Measurements from ENCODE around the gene TBC1D7. TPM values are rescaled to one million over a fixed set of nuclear protein-coding genes. Genes with fewer than 3 reads are reported as not detected.

The TBC1D7 gene
- total and polyA plus RNA-seq, 2 of the 4 experiments (the other 2 are of a cell fraction): 14.3 to 22.6 TPM

DNA sequence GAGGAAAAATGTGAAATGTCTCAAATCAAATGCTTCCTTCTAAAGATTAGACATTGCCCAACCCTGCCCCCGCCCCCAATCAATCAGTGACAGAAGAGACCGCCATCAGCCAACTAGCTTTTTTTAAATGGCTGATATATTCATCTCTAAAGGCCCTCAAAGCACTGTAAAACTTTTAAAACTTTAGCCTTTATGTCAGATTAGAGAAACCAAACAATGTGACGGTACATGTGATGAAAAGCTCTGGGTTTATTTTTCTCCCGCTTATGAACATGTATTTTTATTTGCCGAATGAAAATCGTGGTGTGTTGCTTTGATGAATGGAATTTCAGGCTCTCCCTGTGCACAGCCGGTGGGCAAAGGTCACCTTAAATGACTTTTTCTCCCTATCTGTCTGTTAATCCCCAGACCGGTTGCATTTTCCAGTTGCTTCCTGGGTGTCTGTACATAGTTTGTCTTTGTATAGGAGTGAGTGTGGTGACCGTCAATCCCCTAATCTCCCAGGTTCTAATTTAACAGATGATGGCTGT lies 38.5 kb downstream of the TBC1D7 start:
- Histone ChIP-seq H4K8ac (ENCODE audit: low read depth in 2 of 2, low read length in 2 of 2) (no peak overlapping the region), H3K79me1 (ENCODE audit: low read depth in 1 of 2, low read length in 2 of 2) (no peaks in the 10 kb centered on the region), H3K14ac (replicated peaks; ENCODE audit: low read depth, low read length) (no peak overlapping the region), H4K5ac (ENCODE audit: low read depth, low read length) (no peak overlapping the region), H2AFZ (replicated peaks; ENCODE audit: low read length, poor library complexity) (no peak overlapping the region), H3K9me1 (ENCODE audit: insufficient read depth, low read length) (peaks cover 3% of the 10 kb centered on the region; the same call in 1 of the 2 replicates), H3K4me2 (ENCODE audit: low read depth, low read length) (no peak overlapping the region), H3K23ac (ENCODE audit: low read depth, low read length) (no peak overlapping the region), H3K18ac (ENCODE audit: low read depth, low read length) (no peak overlapping the region), H3K27me3 (ENCODE audit: control insufficient read depth, insufficient read depth, low read length) (no peaks in the 10 kb centered on the region), H4K91ac (ENCODE audit: insufficient read depth, low read depth, low read length) (no peak overlapping the region), H2BK20ac (ENCODE audit: low read depth, low read length) (no peak overlapping the region), H3K27ac (ENCODE audit: insufficient read depth, low read length) (no peak overlapping the region), H3K4me3 (ENCODE audit: insufficient read depth, low read depth, low read length) (no peak overlapping the region), H3K56ac (ENCODE audit: extremely low read depth, insufficient read depth, low read length) (no peak overlapping the region), H2BK120ac (ENCODE audit: low read depth, low read length) (no peak overlapping the region), H2BK15ac (ENCODE audit: low read depth, low read length) (no peak overlapping the region), H3K9me3 (ENCODE audit: control insufficient read depth, insufficient read depth, low read length) (peaks cover 4% of the 10 kb centered on the region; the same call in 1 of the 2 replicates), H2BK5ac (ENCODE audit: low read depth, low read length, poor library complexity, severe bottlenecking) (no peak overlapping the region), H3K4ac (ENCODE audit: low read depth, low read length) (no peak overlapping the region), H4K20me1 (ENCODE audit: insufficient read depth, low read length) (no peaks in the 10 kb centered on the region), H3K9ac (ENCODE audit: low read depth, low read length) (no peak overlapping the region), H3K4me1 (ENCODE audit: control insufficient read depth, insufficient read depth, low read length) (no peaks in the 10 kb centered on the region), H2AK9ac (replicated peaks; ENCODE audit: low read depth, low read length, poor library complexity) (no peak overlapping the region), H2AK5ac (ENCODE audit: low read depth, low read length) (no peak overlapping the region), H3K36me3 (ENCODE audit: control insufficient read depth, insufficient read depth, low read length) (peaks cover 17% of the 10 kb centered on the region)
- intact Hi-C loops (cut with micrococcal nuclease) (no loop called here), in situ Hi-C loops (cut with MboI; ENCODE audit: low sequenced_read_pairs) (no loop called here), dilution Hi-C loops (cut with HindIII; ENCODE audit: low sequenced_read_pairs, unreplicated experiment) (no loop called here)
- ChIA-PET POLR2A (ENCODE audit: unreplicated experiment) (no interaction called here), CTCF (interaction anchor here (1.6 kb wide), 1 partner anchor 9 kb away, joined by 3 read pairs; no protein-coding TSS in a partner anchor)
- WGBS, 2 experiments (ENCODE audit: extremely low coverage in 2 of 2, insufficient read length in 1 of 2): no CpG with 5 or more reads among the region's 9 CpGs
- DNase-seq: no peak
- BruUV-seq (replicated peaks): no TSS peak
- TF ChIP-seq MXI1 (IDR thresholded peaks at IDR 0.05; ENCODE audit: borderline replicate concordance, low read depth, low read length) (no peak), NFE2L2 (IDR thresholded peaks at IDR 0.05; ENCODE audit: low read depth, low read length) (no peak), CEBPB (IDR thresholded peaks at IDR 0.05; ENCODE audit: low read depth, low read length) (no peak), MAZ (IDR thresholded peaks at IDR 0.05; ENCODE audit: borderline replicate concordance, low read depth, low read length) (no peak), SMC3 (IDR thresholded peaks at IDR 0.05; ENCODE audit: low read depth, low read length) (no peak), RFX5 (IDR thresholded peaks at IDR 0.05; ENCODE audit: low read depth, low read length) (no peak), RCOR1 (IDR thresholded peaks at IDR 0.05; ENCODE audit: insufficient replicate concordance, low read length) (no peak), MAFK (IDR thresholded peaks at IDR 0.05; ENCODE audit: low read depth, low read length) (no peak), BHLHE40 (IDR thresholded peaks at IDR 0.05; ENCODE audit: low read depth, low read length) (no peak)
- TF ChIP-seq, protein P1, sequence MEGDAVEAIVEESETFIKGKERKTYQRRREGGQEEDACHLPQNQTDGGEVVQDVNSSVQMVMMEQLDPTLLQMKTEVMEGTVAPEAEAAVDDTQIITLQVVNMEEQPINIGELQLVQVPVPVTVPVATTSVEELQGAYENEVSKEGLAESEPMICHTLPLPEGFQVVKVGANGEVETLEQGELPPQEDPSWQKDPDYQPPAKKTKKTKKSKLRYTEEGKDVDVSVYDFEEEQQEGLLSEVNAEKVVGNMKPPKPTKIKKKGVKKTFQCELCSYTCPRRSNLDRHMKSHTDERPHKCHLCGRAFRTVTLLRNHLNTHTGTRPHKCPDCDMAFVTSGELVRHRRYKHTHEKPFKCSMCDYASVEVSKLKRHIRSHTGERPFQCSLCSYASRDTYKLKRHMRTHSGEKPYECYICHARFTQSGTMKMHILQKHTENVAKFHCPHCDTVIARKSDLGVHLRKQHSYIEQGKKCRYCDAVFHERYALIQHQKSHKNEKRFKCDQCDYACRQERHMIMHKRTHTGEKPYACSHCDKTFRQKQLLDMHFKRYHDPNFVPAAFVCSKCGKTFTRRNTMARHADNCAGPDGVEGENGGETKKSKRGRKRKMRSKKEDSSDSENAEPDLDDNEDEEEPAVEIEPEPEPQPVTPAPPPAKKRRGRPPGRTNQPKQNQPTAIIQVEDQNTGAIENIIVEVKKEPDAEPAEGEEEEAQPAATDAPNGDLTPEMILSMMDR (conservative IDR thresholded peaks at IDR 0.05; ENCODE audit: low read depth, low read length): no peak
- ATAC-seq (ENCODE audit: low read depth): no peak
